ENCODE results near the gene RAPGEF6.
A peak's percentile ranks its signal among the peaks of the same experiment; 100 is the strongest.
"Not testable (repeated sequence)": the region's sequence is repeated elsewhere in the genome, so short reads cannot be mapped to it uniquely, and the experiment has no call there.

The RAPGEF6 gene

GRCh38 chr5:131417240-131417869 lies 217.7 kb downstream of the RAPGEF6 start:
- peak; percentile 41 for DNase-seq

DNA sequence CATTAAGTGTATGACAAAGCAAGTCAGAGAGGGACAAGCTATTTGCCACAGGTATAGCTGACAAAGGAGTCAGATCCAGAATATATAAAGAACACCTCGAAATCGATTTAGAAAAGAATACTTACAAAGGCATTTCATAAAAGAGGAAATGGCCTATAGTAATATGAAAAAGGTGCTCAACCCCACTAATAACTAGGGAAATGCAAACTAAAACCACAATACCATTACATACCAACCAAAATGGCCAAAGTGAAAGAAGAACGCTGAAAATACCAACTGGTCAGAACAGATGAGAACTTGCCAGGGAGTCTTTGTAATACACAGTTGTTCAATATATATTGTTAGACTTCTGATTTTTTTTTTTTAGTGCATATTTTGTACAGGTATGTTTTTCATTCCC lies 218.3 kb downstream of the RAPGEF6 start:
- no peak for DNase-seq

DNA sequence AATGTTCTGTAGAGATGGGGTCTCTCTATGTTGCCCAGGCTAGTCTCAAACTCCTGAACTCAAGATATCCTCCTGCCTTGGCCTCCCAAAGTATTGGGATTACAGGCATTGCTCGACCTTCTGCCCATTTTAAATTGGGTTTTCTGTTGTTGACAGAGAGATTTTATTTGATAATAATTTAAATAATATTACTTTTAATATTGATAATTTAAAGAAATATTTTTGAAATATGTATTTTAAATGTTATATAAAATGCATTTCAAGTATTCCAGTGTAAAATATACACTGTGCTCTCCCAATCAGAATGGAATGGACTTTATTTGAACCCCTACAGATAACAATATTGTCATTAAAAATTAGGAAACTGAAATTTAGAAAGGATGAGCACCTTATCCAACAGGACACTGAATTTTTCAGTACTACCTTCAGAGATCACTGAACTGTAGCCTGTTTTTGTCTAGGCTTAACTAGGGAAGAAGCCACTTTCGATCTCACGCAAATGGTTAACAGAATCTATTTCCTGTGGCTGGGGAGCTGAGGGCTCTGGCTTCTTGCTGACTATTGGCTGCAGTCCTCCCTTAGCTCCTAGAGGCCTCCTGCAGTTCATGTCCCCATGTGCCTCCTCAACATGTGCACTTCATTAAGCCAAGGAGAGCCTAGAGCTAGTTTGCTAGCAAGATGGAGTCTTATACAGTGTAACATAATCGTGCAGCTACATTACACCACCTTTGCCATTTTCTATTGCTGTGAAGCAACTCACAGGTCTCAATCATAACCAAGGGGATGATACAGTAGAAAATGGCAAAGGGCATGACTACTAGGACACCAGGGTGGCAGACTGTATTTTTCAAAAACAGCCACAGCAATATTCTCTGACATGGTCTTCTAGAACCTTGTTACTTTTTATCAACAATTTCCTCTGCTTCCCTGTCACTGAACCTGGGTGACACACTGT lies 221.1 kb downstream of the RAPGEF6 start:
- no peak for DNase-seq

DNA sequence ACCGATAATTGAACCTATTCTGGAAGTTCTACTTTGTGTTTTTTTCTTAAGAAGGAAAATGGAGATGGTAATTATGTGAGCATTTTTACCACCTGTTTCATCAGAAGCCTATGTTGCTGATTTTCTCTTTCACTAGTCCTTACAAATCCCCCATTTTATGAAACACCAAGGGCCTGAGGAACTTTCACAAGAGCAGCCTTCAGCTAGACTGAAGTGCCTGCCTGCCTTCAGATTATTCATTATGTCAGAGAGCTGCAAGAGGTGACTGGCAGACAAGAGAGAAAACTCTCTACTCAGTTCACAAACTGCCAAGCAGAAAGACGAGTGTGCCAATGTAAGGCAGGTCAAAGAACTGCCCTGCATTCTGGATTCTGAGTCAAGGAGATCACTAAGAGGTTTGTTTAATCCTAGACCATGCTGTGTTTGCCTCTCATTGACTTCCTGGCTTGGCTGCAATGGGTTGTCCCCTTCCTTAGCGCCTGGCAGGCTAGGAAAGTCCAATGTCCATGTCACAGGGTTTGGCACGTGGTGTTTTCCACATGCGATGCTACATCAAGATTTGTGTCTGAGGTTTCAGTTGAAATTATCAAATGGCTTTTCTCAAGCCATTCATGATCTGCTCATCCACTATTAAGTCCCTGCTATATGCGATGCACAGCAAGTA lies 227.9 kb downstream of the RAPGEF6 start:
- DNase-seq: no peak

- no peak for DNase-seq
Observed at GRCh38 chr5:131406076-131406475, 229.0 kb downstream of the RAPGEF6 start.

- no peak for DNase-seq
Observed at GRCh38 chr5:131405674-131406073, 229.4 kb downstream of the RAPGEF6 start.

- no peak for DNase-seq
Observed at GRCh38 chr5:131400585-131400984, 234.4 kb downstream of the RAPGEF6 start.

DNA sequence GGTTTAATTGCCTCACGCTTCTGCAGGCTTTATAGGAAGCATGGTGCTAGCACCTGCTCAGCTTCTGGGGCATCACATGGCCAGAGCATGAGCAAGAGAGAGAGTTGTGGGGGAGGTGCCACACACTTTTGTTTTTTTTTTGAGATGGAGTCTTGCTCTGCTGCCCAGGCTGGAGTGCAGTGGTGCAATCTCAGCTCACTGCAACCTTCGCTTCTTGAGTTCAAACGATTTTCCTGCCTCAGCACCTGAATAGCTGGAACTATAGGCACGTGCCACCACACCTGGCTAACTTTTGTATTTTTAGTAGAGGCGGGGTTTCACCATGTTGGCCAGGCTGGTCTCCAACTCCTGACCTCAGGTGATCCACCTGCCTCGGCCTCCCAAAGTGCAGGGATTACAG lies 236.0 kb downstream of the RAPGEF6 start:
- DNase-seq: not testable (repeated sequence)

DNA sequence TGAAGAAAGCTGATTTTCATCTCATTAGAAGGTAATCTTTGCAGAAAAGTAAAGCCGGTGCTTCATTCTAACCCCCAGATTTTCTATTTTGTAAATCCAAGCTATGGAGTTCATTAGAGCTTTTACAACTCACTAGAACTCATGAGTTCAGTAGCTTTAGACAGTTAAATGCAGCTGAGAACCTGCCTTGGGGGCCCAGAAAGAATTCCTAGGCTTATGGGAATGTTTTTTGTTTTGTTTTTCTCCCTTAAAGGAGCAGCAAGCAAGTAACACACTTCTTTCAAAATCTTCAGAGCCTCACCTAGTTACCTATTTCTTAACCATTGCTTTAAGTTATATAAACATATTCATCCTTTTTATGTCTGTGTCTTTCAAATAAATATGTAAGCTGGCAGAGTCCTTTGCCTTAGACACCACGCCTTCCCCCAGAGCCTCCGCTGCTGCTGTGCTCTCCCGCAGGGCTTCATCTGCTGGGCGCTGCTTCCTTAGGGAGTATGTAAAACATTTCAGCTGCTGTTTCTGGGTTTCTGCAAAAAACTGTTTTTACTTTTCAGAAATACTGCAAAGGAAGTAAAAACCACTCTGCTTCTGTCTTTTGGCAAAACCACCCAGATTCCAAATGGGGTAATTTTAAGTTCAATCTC lies 238.3 kb downstream of the RAPGEF6 start:
- DNase-seq: no peak

DNA sequence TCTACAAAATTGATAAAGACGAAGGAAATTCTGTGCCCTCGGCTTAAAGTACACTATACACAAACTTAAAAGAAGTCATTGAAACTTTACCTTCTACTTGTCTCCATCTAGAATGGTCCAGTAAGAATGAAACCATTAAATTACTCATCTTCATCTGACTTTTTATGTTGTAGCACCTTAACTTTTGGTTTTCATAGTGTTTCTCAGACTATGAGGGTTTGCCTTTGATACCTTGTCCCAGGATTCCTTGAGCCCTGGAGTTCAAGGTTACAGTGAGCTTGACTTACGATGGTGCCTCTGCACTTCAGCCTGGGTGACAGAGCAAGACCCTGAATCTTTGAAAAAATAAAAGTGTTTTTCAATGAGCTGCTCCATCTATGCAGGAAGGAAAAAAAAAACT lies 239.0 kb downstream of the RAPGEF6 start:
- DNase-seq: no peak

- no peak for DNase-seq
Observed at GRCh38 chr5:131394128-131394527, 240.9 kb downstream of the RAPGEF6 start.

DNA sequence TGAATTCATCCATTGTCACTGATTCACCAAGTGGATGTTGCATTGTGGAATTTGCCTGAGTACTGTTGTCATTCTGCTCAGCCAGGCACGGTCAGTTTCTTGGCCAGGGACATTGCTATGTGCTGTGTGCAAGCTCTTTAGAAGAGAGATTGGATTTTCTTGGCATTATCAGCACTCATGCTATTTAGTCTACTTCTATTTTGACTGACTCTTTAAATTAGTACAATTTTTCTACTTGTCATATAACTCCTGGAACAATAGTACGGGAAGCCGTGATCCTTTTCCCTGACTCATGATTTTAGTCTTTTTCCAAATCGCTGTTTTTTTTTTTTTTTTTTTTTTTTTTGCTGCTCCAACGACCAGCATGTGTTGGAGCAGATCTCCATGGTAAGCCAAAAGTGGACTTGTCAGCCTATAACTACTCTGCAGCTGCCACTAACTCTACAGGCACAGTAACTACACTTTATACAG lies 241.5 kb downstream of the RAPGEF6 start:
- DNase-seq: no peak

GRCh38 chr5:131392466-131393095 lies 242.4 kb downstream of the RAPGEF6 start:
- no peak for DNase-seq

- no peak for DNase-seq
Observed at GRCh38 chr5:131389869-131390265, 245.2 kb downstream of the RAPGEF6 start.

DNA sequence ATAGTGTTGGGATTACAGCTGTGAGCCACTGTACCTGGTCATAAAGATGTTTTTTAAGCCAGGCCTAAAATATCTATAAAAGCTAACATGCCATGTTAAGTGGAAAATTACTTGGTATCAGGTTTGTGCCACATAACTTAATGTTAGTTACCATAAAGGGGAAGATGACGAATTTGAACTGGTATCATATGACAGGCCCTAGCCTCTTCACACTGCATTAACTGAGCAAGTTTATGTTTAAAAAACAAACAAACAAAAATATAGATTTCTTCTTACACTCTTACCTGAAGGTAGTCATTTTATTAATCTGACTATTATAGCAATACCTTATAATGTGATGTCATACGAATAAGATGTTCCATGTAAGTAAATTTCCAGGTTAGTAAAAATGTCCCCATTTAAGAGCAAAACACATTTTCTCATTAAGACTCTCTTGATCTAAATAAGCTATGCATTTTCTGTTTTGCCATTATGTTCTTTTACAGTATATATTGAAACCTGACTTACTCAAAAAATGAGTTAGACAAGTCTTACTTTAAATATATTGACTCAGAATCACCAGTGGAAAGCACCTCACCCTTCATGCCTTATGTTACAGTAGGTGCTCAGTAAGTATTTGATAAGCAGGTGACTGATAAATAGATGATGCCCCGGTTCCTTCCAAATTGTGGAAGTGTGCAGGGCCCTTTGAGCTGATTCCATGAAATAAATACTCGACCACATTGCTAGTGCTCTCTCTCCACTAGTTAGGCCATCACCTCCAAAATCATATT lies 245.7 kb downstream of the RAPGEF6 start:
- no peak for DNase-seq

DNA sequence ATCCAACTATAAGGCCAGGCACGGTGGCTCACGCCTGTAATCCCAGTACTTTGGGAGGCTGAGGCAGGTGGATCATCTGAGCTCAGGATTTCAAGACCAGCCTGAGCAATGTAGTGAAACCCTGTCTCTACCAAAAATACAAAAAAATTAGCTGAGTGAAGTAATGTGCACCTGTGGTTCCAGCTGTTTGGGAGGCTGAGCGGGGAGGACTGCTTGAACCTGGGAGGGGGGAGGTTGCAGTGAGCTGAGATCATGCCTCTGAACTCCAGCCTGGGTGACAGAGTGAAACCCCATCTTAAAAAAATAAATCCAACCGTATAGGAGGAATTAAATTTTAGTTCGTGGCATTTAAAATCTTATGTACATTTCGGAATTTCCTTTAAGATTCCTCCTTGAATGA lies 247.8 kb downstream of the RAPGEF6 start:
- no peak for DNase-seq

GRCh38 chr5:131386779-131387178 lies 248.2 kb downstream of the RAPGEF6 start:
- no peak for DNase-seq

DNA sequence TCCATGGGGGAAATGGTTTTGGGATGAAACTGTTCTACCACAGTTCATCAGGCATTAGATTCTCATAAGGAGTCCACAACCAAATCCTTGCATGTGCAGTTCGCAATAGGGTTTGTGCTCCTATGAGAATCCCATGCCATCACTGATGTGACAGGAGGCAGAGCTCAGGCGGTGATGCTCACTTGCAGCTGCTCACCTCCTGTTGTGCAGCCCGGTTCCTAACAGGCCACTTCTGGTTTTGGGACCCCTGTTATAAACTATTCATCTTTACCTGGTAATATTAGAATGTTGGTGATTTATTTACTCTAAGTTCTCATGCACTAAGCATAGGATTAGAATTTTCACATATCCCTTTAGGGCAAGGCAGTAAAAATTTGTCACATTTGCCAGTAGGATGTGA lies 248.9 kb downstream of the RAPGEF6 start:
- no peak for DNase-seq

GRCh38 chr5:131384616-131385214 lies 250.3 kb downstream of the RAPGEF6 start:
- no peak for DNase-seq

- no peak for DNase-seq
Observed at GRCh38 chr5:131384173-131384572, 250.9 kb downstream of the RAPGEF6 start.
